SK-N-SH (cell line): ENCODE results near the gene LATS2.

Experiments used
- CHD2 ChIP-seq: fragments of 150-350 bp; IDR thresholded peaks from 2 replicates; pipeline ENCODE4 v1.6.1; 2018; ENCODE audit warnings: low read length; ENCODE audit not compliant: partially characterized antibody
- CTCF ChIP-seq: fragments of 200-600 bp; sonication (generic); IDR thresholded peaks from 2 replicates; pipeline ENCODE4 v1.6.1; 2017; ENCODE audit warnings: antibody characterized with exemption, mild to moderate bottlenecking, moderate library complexity
- EP300 ChIP-seq, 2 experiments: IDR thresholded peaks; 2 replicates each; pipeline versions ENCODE4 v1.4.0 to v1.6.1; 2012; ENCODE audit warnings: borderline replicate concordance in 1 of 2, low read depth in 1 of 2, low read length in 1 of 2
- EZH2phosphoT487 ChIP-seq: fragments of 200-600 bp; sonication (generic); IDR thresholded peaks from 2 replicates; pipeline ENCODE4 v1.6.1; 2017; ENCODE audit warnings: low read depth, mixed run types, mild to moderate bottlenecking, antibody characterized with exemption, moderate library complexity, borderline replicate concordance
- FOXM1 ChIP-seq: IDR thresholded peaks from 2 replicates; pipeline ENCODE4 v1.4.0; 2012; ENCODE audit warnings: low read depth, mild to moderate bottlenecking
- GABPA ChIP-seq: IDR thresholded peaks from 2 replicates; pipeline ENCODE4 v1.4.0; 2012; ENCODE audit warnings: low read depth, mild to moderate bottlenecking
- JUND ChIP-seq: IDR thresholded peaks from 2 replicates; pipeline ENCODE4 v1.4.0; 2012
- POLR2AphosphoS5 ChIP-seq: IDR thresholded peaks from 2 replicates; pipeline ENCODE4 v1.6.1; 2012; ENCODE audit warnings: low read depth, low read length
- RAD21 ChIP-seq: IDR thresholded peaks from 2 replicates; pipeline ENCODE4 v1.6.1; 2012; ENCODE audit warnings: mild to moderate bottlenecking, low read length
- SMC3 ChIP-seq: IDR thresholded peaks from 2 replicates; pipeline ENCODE4 v1.6.1; 2012; ENCODE audit warnings: low read depth, low read length, improper control_type of control experiment
- TAF1 ChIP-seq: IDR thresholded peaks from 2 replicates; pipeline ENCODE4 v1.6.1; 2012; ENCODE audit warnings: low read depth, mild to moderate bottlenecking, low read length, moderate library complexity, borderline replicate concordance
- YY1 ChIP-seq: IDR thresholded peaks from 2 replicates; pipeline ENCODE4 v1.4.0; 2012; ENCODE audit warnings: low read depth, mild to moderate bottlenecking
- ZBTB33 ChIP-seq: IDR thresholded peaks from 2 replicates; pipeline ENCODE4 v1.4.0; 2012; ENCODE audit warnings: low read depth, borderline replicate concordance
- TF ChIP-seq, protein P1 (sequence below): IDR thresholded peaks from 2 replicates; pipeline ENCODE4; 2012

DNA sequence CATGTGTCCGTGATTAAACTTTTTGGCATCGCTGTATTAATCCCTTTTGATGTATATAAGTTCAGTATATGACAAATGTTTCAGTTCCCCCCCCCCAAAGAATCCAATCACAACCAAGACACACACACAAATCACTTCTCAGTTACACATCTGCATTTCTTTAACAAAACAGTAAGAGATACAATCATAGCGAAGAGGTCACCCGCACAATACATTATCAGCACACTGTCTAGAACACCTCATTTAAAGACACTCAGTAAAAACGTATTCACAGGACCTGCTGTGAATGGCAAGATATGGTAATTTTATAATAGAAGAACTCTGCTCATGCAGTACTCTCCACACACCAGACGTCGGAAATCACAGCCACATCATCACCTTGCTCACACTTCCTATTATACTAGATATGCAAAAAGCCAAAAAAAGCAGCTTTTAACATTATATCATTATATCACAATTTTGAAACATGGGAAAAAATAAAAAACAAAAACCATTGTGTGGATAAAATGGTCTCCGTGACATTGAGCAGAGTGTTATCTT, 87.4 kb downstream of the LATS2 start:
- no peak for TF ChIP-seq CTCF
- TF ChIP-seq EZH2phosphoT487, result no peak
- no peak for TF ChIP-seq CHD2
- TF ChIP-seq TAF1, result no peak
- TF ChIP-seq GABPA, result no peak
- no peak for TF ChIP-seq SMC3
- no peak for TF ChIP-seq YY1
- no peak for TF ChIP-seq ZBTB33
- TF ChIP-seq FOXM1, result no peak
- TF ChIP-seq POLR2AphosphoS5, result no peak
- TF ChIP-seq RAD21, result no peak
- TF ChIP-seq EP300 (IDR thresholded peaks at IDR 0.05; ENCODE audit: borderline replicate concordance in 1 of 2, low read depth in 1 of 2, low read length in 1 of 2), result no peak
- TF ChIP-seq JUND, result no peak
- TF ChIP-seq, protein P1, sequence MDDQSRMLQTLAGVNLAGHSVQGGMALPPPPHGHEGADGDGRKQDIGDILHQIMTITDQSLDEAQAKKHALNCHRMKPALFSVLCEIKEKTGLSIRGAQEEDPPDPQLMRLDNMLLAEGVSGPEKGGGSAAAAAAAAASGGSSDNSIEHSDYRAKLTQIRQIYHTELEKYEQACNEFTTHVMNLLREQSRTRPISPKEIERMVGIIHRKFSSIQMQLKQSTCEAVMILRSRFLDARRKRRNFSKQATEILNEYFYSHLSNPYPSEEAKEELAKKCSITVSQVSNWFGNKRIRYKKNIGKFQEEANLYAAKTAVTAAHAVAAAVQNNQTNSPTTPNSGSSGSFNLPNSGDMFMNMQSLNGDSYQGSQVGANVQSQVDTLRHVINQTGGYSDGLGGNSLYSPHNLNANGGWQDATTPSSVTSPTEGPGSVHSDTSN, result no peak
